B cell (primary cell): Measurements from ENCODE around the gene TTC22.

ENCODE experiments used
- EZH2 ChIP-seq: IDR thresholded peaks from 2 replicates; pipeline ENCODE4 v1.6.1; 2012; ENCODE audit warnings: borderline replicate concordance, low read depth, mild to moderate bottlenecking, moderate library complexity, low read length; ENCODE audit not compliant: insufficient read depth, poor library complexity, severe bottlenecking
- TF ChIP-seq, protein P1 (sequence below): fragments of 200-600 bp; IDR thresholded peaks from one replicate; pipeline ENCODE4 v1.8.0; 2022; ENCODE audit warnings: antibody characterized with exemption, mild to moderate bottlenecking

DNA sequence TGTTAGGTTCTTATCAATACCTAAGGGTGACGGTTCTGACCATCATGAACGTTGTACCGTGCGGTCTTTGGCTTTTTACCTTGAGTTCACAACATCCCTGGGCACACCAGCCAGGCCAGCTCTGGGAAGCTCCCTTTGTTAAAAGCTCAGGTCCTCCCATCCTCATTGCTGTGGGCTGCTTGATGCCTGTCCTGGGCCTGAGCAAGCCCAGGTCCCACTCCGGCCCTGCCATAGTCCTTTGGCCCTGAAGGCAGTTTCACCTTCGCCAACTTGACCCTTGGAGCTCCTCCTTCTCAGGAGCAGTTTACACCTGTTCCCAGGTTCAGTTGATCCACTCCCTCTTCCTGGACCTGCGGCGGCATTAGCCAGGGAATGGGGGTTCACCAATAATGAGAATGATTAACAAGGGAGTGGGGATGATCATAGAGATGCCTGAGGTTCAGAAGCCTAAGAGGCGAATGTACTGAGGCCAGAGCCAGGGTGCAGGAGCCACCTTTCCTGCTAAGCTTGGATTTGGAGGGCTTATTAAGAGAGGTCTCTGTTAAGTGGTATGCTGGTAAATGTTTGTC is 45.7 kb upstream of the TTC22 start:
- TF ChIP-seq, protein P1, sequence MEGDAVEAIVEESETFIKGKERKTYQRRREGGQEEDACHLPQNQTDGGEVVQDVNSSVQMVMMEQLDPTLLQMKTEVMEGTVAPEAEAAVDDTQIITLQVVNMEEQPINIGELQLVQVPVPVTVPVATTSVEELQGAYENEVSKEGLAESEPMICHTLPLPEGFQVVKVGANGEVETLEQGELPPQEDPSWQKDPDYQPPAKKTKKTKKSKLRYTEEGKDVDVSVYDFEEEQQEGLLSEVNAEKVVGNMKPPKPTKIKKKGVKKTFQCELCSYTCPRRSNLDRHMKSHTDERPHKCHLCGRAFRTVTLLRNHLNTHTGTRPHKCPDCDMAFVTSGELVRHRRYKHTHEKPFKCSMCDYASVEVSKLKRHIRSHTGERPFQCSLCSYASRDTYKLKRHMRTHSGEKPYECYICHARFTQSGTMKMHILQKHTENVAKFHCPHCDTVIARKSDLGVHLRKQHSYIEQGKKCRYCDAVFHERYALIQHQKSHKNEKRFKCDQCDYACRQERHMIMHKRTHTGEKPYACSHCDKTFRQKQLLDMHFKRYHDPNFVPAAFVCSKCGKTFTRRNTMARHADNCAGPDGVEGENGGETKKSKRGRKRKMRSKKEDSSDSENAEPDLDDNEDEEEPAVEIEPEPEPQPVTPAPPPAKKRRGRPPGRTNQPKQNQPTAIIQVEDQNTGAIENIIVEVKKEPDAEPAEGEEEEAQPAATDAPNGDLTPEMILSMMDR, result no peak
- TF ChIP-seq EZH2, result no peak
